Measurements from ENCODE around the gene SMAP1.

DNA sequence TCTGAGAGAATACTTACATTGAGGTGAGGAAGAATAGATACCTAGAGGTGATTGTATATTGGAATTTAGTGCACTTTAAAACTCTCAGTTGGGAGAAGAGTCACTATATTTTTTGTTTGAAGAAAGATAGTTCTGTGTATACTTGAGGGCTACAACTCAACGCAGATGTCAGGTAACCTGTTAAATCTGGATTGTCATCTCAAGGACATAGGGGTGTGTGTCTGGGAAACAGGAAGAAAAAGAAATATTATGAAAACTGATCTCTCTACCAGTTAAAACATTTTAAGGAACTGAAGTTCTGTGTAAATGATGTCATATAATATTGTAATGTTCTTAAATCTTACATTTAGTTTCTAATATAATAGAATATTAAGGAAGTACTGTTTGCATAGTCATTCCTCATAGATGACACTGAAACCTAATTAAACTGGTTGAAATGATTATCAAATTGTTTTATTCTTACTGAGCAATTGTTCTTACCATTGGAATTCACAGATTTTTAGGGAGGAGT is 86.2 kb downstream of the SMAP1 start:
- TF ChIP-seq POLR2AphosphoS5 (IDR thresholded peaks at IDR 0.05; ENCODE audit: low read depth) = no peak
- TF ChIP-seq, protein P1, sequence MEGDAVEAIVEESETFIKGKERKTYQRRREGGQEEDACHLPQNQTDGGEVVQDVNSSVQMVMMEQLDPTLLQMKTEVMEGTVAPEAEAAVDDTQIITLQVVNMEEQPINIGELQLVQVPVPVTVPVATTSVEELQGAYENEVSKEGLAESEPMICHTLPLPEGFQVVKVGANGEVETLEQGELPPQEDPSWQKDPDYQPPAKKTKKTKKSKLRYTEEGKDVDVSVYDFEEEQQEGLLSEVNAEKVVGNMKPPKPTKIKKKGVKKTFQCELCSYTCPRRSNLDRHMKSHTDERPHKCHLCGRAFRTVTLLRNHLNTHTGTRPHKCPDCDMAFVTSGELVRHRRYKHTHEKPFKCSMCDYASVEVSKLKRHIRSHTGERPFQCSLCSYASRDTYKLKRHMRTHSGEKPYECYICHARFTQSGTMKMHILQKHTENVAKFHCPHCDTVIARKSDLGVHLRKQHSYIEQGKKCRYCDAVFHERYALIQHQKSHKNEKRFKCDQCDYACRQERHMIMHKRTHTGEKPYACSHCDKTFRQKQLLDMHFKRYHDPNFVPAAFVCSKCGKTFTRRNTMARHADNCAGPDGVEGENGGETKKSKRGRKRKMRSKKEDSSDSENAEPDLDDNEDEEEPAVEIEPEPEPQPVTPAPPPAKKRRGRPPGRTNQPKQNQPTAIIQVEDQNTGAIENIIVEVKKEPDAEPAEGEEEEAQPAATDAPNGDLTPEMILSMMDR (conservative IDR thresholded peaks at IDR 0.05; ENCODE audit: low read depth in 2 of 2) = no peak
- TF ChIP-seq, protein P2, sequence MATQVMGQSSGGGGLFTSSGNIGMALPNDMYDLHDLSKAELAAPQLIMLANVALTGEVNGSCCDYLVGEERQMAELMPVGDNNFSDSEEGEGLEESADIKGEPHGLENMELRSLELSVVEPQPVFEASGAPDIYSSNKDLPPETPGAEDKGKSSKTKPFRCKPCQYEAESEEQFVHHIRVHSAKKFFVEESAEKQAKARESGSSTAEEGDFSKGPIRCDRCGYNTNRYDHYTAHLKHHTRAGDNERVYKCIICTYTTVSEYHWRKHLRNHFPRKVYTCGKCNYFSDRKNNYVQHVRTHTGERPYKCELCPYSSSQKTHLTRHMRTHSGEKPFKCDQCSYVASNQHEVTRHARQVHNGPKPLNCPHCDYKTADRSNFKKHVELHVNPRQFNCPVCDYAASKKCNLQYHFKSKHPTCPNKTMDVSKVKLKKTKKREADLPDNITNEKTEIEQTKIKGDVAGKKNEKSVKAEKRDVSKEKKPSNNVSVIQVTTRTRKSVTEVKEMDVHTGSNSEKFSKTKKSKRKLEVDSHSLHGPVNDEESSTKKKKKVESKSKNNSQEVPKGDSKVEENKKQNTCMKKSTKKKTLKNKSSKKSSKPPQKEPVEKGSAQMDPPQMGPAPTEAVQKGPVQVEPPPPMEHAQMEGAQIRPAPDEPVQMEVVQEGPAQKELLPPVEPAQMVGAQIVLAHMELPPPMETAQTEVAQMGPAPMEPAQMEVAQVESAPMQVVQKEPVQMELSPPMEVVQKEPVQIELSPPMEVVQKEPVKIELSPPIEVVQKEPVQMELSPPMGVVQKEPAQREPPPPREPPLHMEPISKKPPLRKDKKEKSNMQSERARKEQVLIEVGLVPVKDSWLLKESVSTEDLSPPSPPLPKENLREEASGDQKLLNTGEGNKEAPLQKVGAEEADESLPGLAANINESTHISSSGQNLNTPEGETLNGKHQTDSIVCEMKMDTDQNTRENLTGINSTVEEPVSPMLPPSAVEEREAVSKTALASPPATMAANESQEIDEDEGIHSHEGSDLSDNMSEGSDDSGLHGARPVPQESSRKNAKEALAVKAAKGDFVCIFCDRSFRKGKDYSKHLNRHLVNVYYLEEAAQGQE (IDR thresholded peaks at IDR 0.05; ENCODE audit: unreplicated experiment) = no peak
- TF ChIP-seq EZH2phosphoT487 (IDR thresholded peaks at IDR 0.05; ENCODE audit: unreplicated experiment) = no peak
- no peak for TF ChIP-seq ZNF331 (CRISPR knock-in tag; IDR thresholded peaks at IDR 0.05; ENCODE audit: low read depth)
- no peak for TF ChIP-seq EZH2 (IDR thresholded peaks at IDR 0.05; ENCODE audit: low read depth, unreplicated experiment)
- no peak for TF ChIP-seq CREB1 (CRISPR knock-in tag; IDR thresholded peaks at IDR 0.05; ENCODE audit: low read depth)
- TF ChIP-seq ZNF114 (CRISPR knock-in tag; IDR thresholded peaks at IDR 0.05) = no peak
- no peak for TF ChIP-seq JUNB (IDR thresholded peaks at IDR 0.05; ENCODE audit: unreplicated experiment)
- TF ChIP-seq, protein P3, sequence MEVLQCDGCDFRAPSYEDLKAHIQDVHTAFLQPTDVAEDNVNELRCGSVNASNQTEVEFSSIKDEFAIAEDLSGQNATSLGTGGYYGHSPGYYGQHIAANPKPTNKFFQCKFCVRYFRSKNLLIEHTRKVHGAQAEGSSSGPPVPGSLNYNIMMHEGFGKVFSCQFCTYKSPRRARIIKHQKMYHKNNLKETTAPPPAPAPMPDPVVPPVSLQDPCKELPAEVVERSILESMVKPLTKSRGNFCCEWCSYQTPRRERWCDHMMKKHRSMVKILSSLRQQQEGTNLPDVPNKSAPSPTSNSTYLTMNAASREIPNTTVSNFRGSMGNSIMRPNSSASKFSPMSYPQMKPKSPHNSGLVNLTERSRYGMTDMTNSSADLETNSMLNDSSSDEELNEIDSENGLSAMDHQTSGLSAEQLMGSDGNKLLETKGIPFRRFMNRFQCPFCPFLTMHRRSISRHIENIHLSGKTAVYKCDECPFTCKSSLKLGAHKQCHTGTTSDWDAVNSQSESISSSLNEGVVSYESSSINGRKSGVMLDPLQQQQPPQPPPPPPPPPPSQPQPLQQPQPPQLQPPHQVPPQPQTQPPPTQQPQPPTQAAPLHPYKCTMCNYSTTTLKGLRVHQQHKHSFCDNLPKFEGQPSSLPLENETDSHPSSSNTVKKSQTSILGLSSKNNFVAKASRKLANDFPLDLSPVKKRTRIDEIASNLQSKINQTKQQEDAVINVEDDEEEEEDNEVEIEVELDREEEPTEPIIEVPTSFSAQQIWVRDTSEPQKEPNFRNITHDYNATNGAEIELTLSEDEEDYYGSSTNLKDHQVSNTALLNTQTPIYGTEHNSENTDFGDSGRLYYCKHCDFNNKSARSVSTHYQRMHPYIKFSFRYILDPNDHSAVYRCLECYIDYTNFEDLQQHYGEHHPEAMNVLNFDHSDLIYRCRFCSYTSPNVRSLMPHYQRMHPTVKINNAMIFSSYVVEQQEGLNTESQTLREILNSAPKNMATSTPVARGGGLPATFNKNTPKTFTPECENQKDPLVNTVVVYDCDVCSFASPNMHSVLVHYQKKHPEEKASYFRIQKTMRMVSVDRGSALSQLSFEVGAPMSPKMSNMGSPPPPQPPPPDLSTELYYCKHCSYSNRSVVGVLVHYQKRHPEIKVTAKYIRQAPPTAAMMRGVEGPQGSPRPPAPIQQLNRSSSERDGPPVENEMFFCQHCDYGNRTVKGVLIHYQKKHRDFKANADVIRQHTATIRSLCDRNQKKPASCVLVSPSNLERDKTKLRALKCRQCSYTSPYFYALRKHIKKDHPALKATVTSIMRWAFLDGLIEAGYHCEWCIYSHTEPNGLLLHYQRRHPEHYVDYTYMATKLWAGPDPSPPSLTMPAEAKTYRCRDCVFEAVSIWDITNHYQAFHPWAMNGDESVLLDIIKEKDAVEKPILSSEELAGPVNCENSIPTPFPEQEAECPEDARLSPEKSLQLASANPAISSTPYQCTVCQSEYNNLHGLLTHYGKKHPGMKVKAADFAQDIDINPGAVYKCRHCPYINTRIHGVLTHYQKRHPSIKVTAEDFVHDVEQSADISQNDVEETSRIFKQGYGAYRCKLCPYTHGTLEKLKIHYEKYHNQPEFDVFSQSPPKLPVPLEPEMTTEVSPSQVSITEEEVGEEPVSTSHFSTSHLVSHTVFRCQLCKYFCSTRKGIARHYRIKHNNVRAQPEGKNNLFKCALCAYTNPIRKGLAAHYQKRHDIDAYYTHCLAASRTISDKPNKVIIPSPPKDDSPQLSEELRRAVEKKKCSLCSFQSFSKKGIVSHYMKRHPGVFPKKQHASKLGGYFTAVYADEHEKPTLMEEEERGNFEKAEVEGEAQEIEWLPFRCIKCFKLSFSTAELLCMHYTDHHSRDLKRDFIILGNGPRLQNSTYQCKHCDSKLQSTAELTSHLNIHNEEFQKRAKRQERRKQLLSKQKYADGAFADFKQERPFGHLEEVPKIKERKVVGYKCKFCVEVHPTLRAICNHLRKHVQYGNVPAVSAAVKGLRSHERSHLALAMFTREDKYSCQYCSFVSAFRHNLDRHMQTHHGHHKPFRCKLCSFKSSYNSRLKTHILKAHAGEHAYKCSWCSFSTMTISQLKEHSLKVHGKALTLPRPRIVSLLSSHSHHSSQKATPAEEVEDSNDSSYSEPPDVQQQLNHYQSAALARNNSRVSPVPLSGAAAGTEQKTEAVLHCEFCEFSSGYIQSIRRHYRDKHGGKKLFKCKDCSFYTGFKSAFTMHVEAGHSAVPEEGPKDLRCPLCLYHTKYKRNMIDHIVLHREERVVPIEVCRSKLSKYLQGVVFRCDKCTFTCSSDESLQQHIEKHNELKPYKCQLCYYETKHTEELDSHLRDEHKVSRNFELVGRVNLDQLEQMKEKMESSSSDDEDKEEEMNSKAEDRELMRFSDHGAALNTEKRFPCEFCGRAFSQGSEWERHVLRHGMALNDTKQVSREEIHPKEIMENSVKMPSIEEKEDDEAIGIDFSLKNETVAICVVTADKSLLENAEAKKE (CRISPR knock-in tag; IDR thresholded peaks at IDR 0.05) = no peak
